CD8-positive, alpha-beta memory T cell (primary cell): ENCODE measurements around the gene FILIP1. TPM values are rescaled to one million over a fixed set of nuclear protein-coding genes. Genes with fewer than 3 reads are reported as not detected.
A peak's percentile ranks its signal among the peaks of the same experiment; 100 is the strongest.

Experiments
- CTCF ChIA-PET: fragments of 350-600 bp; sonication (Branson Sonifier 250); formaldehyde crosslinking; loops from one replicate; lab custom pipeline; 2021; ENCODE audit warnings: antibody characterized with exemption; lab: Charles Lee
- POLR2A ChIA-PET: fragments of 350-600 bp; sonication (Branson Sonifier 250); formaldehyde crosslinking; loops from one replicate; lab custom pipeline; 2021; ENCODE audit warnings: antibody characterized with exemption; lab: Charles Lee
- DNase-seq, 5 donors: peaks; one replicate each; pipeline versions ENCODE4 v3.0.0 to v3.0.0-alpha.2; 2020 to 2022; ENCODE audit warnings: mixed read lengths in 1 of 5
- H3K27ac ChIP-seq: one replicate; pipeline ENCODE4 v1.7.0; 2013; ENCODE audit warnings: low read depth, mild to moderate bottlenecking, low read length, moderate library complexity
- H3K27me3 ChIP-seq: 2 replicates; pipeline ENCODE4 v1.7.0; 2013; ENCODE audit warnings: low read length, mild to moderate bottlenecking; ENCODE audit not compliant: insufficient read depth, poor library complexity, severe bottlenecking
- H3K36me3 ChIP-seq: 2 replicates; pipeline ENCODE4 v1.7.0; 2013; ENCODE audit warnings: mild to moderate bottlenecking, low read length, moderate library complexity; ENCODE audit not compliant: insufficient read depth
- H3K4me1 ChIP-seq: 2 replicates; pipeline ENCODE4 v1.7.0; 2013; ENCODE audit warnings: mild to moderate bottlenecking, low read length, moderate library complexity; ENCODE audit not compliant: insufficient read depth
- H3K4me3 ChIP-seq: 2 replicates; pipeline ENCODE4 v1.7.0; 2013; ENCODE audit warnings: mild to moderate bottlenecking, low read length
- H3K9me3 ChIP-seq: 2 replicates; pipeline ENCODE4 v1.7.0; 2013; ENCODE audit warnings: mild to moderate bottlenecking, low read length
- H3K27ac Mint-ChIP-seq, 8 donors: one replicate each; pipeline ENCODE4 v1.8.0; 2020 to 2021; ENCODE audit warnings: mixed read lengths in 8 of 8, mild to moderate bottlenecking in 6 of 8, inconsistent platforms in 3 of 8, moderate library complexity in 3 of 8
- H3K27me3 Mint-ChIP-seq, 2 donors: one replicate each; pipeline ENCODE4 v1.8.0; 2020 to 2021; ENCODE audit warnings: mixed read lengths in 2 of 2, mild to moderate bottlenecking in 1 of 2, moderate library complexity in 1 of 2
- H3K36me3 Mint-ChIP-seq, 3 donors: one replicate each; pipeline ENCODE4 v1.8.0; 2020 to 2021; ENCODE audit warnings: mixed read lengths in 3 of 3, inconsistent platforms in 1 of 3, mild to moderate bottlenecking in 1 of 3
- H3K4me1 Mint-ChIP-seq, 3 donors: one replicate each; pipeline ENCODE4 v1.8.0; 2020 to 2021; ENCODE audit warnings: mixed read lengths in 3 of 3, inconsistent platforms in 1 of 3, mild to moderate bottlenecking in 1 of 3
- H3K4me3 Mint-ChIP-seq, 7 donors: one replicate each; pipeline ENCODE4 v1.8.0; 2020 to 2021; ENCODE audit warnings: mixed read lengths in 7 of 7, mild to moderate bottlenecking in 6 of 7, moderate library complexity in 4 of 7, inconsistent platforms in 2 of 7
- H3K9me3 Mint-ChIP-seq, 5 donors: one replicate each; pipeline ENCODE4 v1.8.0; 2020 to 2022; ENCODE audit warnings: mixed read lengths in 5 of 5, mild to moderate bottlenecking in 3 of 5, moderate library complexity in 2 of 5, inconsistent platforms in 1 of 5
- polyA plus RNA-seq: library from polyadenylated mRNA; unstranded; fragments of 300-500 nt; fragmentation: Illumina TruSeq; gene quantifications from one replicate; pipeline ENCODE4 v1.2.3, GENCODE V29; 2021
- total RNA-seq, 2 experiments: library from RNA; stranded (reverse); gene quantifications; one replicate each; pipeline ENCODE4 v1.2.3, GENCODE V29; 2021

The FILIP1 gene
- total and polyA plus RNA-seq, 3 experiments from 2014 or later: not detected

GRCh38 chr6:75430631-75431325 is 62.8 kb downstream of the FILIP1 start:
- Mint-ChIP-seq H3K9me3 (peaks cover 0 to 3% (median 0%) of the 10 kb centered on the region in 5 donors), H3K4me3 (no peak overlapping the region), H3K4me1 (no peaks in the 10 kb centered on the region), H3K27me3 (peaks cover 3 to 19% of the 10 kb centered on the region in 2 donors), H3K36me3 (no peaks in the 10 kb centered on the region), H3K27ac (no peak overlapping the region)
- H3K9me3 ChIP-seq: no peaks in the 10 kb centered on the region
- no peak for DNase-seq
- POLR2A ChIA-PET: no interaction called here
- no peaks in the 10 kb centered on the region for H3K36me3 ChIP-seq
- CTCF ChIA-PET: no interaction called here
- H3K4me3 ChIP-seq: no peak overlapping the region
- H3K27me3 ChIP-seq: no peaks in the 10 kb centered on the region
- no peaks in the 10 kb centered on the region for H3K4me1 ChIP-seq
- no peak overlapping the region for H3K27ac ChIP-seq

GRCh38 chr6:75429061-75429703 is 64.4 kb downstream of the FILIP1 start:
- H3K9me3 ChIP-seq: no peaks in the 10 kb centered on the region
- no peak overlapping the region for H3K27ac ChIP-seq
- H3K4me3 Mint-ChIP-seq: no peak overlapping the region
- no peak overlapping the region for H3K4me3 ChIP-seq
- H3K36me3 ChIP-seq: no peaks in the 10 kb centered on the region
- peaks cover 4 to 5% (median 4%) of the 10 kb centered on the region in 3 donors for H3K4me1 Mint-ChIP-seq
- no peak for DNase-seq
- H3K27me3 ChIP-seq: no peaks in the 10 kb centered on the region
- peak overlapping the region in 1 of 8 donors; percentile 25 for H3K27ac Mint-ChIP-seq
- no peaks in the 10 kb centered on the region for H3K36me3 Mint-ChIP-seq
- peaks cover 0 to 3% of the 10 kb centered on the region in 2 donors for H3K27me3 Mint-ChIP-seq
- H3K9me3 Mint-ChIP-seq: peaks cover 0 to 3% (median 0%) of the 10 kb centered on the region in 5 donors
- ChIA-PET CTCF (no interaction called here), POLR2A (interaction anchor here (0.6 kb wide), 1 partner anchor 383 kb away, joined by 3 read pairs; no protein-coding TSS in a partner anchor)
- H3K4me1 ChIP-seq: no peaks in the 10 kb centered on the region

- ChIA-PET POLR2A (no interaction called here), CTCF (interaction anchor here (1.3 kb wide), 1 partner anchor 54 kb away, joined by 3 read pairs; no protein-coding TSS in a partner anchor)
- H3K36me3 ChIP-seq: no peaks in the 10 kb centered on the region
- no peak overlapping the region for H3K4me3 ChIP-seq
- no peaks in the 10 kb centered on the region for H3K36me3 Mint-ChIP-seq
- no peak overlapping the region for H3K4me3 Mint-ChIP-seq
- no peaks in the 10 kb centered on the region for H3K9me3 ChIP-seq
- H3K27me3 ChIP-seq: no peaks in the 10 kb centered on the region
- DNase-seq: no peak
- no peak overlapping the region for H3K27ac ChIP-seq
- no peaks in the 10 kb centered on the region for H3K4me1 ChIP-seq
- H3K27me3 Mint-ChIP-seq: peaks cover 0 to 3% of the 10 kb centered on the region in 2 donors
- no peak overlapping the region for H3K27ac Mint-ChIP-seq
- H3K9me3 Mint-ChIP-seq: peaks cover 0 to 3% (median 0%) of the 10 kb centered on the region in 5 donors
- H3K4me1 Mint-ChIP-seq: peaks cover 4 to 5% (median 4%) of the 10 kb centered on the region in 3 donors
Measured at GRCh38 chr6:75428204-75428603, 65.4 kb downstream of the FILIP1 start.

GRCh38 chr6:75427329-75427728 is 66.3 kb downstream of the FILIP1 start:
- Mint-ChIP-seq H3K4me1 (peaks cover 4 to 5% (median 4%) of the 10 kb centered on the region in 3 donors), H3K27ac (peak overlapping the region in 1 of 8 donors; percentile 25), H3K4me3 (no peak overlapping the region), H3K36me3 (no peaks in the 10 kb centered on the region), H3K27me3 (no peaks in the 10 kb centered on the region), H3K9me3 (no peaks in the 10 kb centered on the region)
- H3K4me1 ChIP-seq: no peaks in the 10 kb centered on the region
- H3K27ac ChIP-seq: no peak overlapping the region
- no peaks in the 10 kb centered on the region for H3K27me3 ChIP-seq
- H3K4me3 ChIP-seq: no peak overlapping the region
- POLR2A ChIA-PET: no interaction called here
- H3K36me3 ChIP-seq: no peaks in the 10 kb centered on the region
- H3K9me3 ChIP-seq: no peaks in the 10 kb centered on the region
- CTCF ChIA-PET: interaction anchor here (1.3 kb wide), 1 partner anchor 54 kb away, joined by 3 read pairs; no protein-coding TSS in a partner anchor
- no peak for DNase-seq

- no peaks in the 10 kb centered on the region for H3K9me3 ChIP-seq
- no peaks in the 10 kb centered on the region for H3K9me3 Mint-ChIP-seq
- no peaks in the 10 kb centered on the region for H3K36me3 ChIP-seq
- no peak overlapping the region for H3K27ac ChIP-seq
- no peak overlapping the region for H3K27ac Mint-ChIP-seq
- CTCF ChIA-PET: no interaction called here
- DNase-seq: no peak
- no peak overlapping the region for H3K4me3 Mint-ChIP-seq
- H3K27me3 Mint-ChIP-seq: no peaks in the 10 kb centered on the region
- H3K4me1 Mint-ChIP-seq: peaks cover 4 to 5% (median 4%) of the 10 kb centered on the region in 3 donors
- H3K4me1 ChIP-seq: no peaks in the 10 kb centered on the region
- no peak overlapping the region for H3K4me3 ChIP-seq
- H3K27me3 ChIP-seq: no peaks in the 10 kb centered on the region
- H3K36me3 Mint-ChIP-seq: no peaks in the 10 kb centered on the region
- POLR2A ChIA-PET: no interaction called here
Measured at GRCh38 chr6:75424618-75425548, 68.7 kb downstream of the FILIP1 start.

GRCh38 chr6:75423386-75423785 is 70.2 kb downstream of the FILIP1 start:
- no peaks in the 10 kb centered on the region for H3K4me1 ChIP-seq
- ChIA-PET POLR2A (no interaction called here), CTCF (no interaction called here)
- H3K9me3 ChIP-seq: no peaks in the 10 kb centered on the region
- no peak overlapping the region for H3K4me3 ChIP-seq
- H3K27ac ChIP-seq: no peak overlapping the region
- H3K27me3 ChIP-seq: no peaks in the 10 kb centered on the region
- no peaks in the 10 kb centered on the region for H3K27me3 Mint-ChIP-seq
- DNase-seq: no peak
- H3K27ac Mint-ChIP-seq: no peak overlapping the region
- H3K4me3 Mint-ChIP-seq: no peak overlapping the region
- no peaks in the 10 kb centered on the region for H3K36me3 ChIP-seq
- H3K36me3 Mint-ChIP-seq: no peaks in the 10 kb centered on the region
- peaks cover 4 to 5% (median 4%) of the 10 kb centered on the region in 3 donors for H3K4me1 Mint-ChIP-seq
- no peaks in the 10 kb centered on the region for H3K9me3 Mint-ChIP-seq

GRCh38 chr6:75422024-75422639 is 71.5 kb downstream of the FILIP1 start:
- no peak for DNase-seq

More at GRCh38 chr6:75422024-75422639, 71.5 kb downstream of the FILIP1 start:
- H3K36me3 Mint-ChIP-seq: no peaks in the 10 kb centered on the region
- Histone ChIP-seq H3K36me3 (no peaks in the 10 kb centered on the region), H3K27ac (no peak overlapping the region), H3K4me3 (no peak overlapping the region), H3K9me3 (no peaks in the 10 kb centered on the region), H3K4me1 (no peaks in the 10 kb centered on the region), H3K27me3 (no peaks in the 10 kb centered on the region)
- H3K27ac Mint-ChIP-seq: no peak overlapping the region
- H3K27me3 Mint-ChIP-seq: peaks cover 0 to 12% of the 10 kb centered on the region in 2 donors
- no peak overlapping the region for H3K4me3 Mint-ChIP-seq
- ChIA-PET POLR2A (no interaction called here), CTCF (no interaction called here)
- H3K9me3 Mint-ChIP-seq: no peaks in the 10 kb centered on the region
- H3K4me1 Mint-ChIP-seq: peaks cover 4 to 5% (median 4%) of the 10 kb centered on the region in 3 donors
